Astrocyte of the cerebellum (primary cell): ENCODE results near the gene RGS16.

ENCODE experiments used
- DNase-seq: peaks from one replicate; pipeline ENCODE4 v3.0.0-alpha.2; 2011; ENCODE audit warnings: low read depth
- H3K4me3 ChIP-seq: 2 replicates; pipeline ENCODE4 v1.5.1; 2011; ENCODE audit warnings: mild to moderate bottlenecking, low read depth, low read length, moderate library complexity
- CTCF ChIP-seq: IDR thresholded peaks from 2 replicates; pipeline ENCODE4 v1.5.1; 2012; ENCODE audit warnings: low read length, low read depth, moderate library complexity, mild to moderate bottlenecking; ENCODE audit errors: missing control alignments
- in situ Hi-C: cut with HindIII; loops from 2 replicates; pipeline ENCODE4 v1.10.0; 2017; ENCODE audit warnings: low sequenced_read_pairs

RGS16 gene

GRCh38 chr1:182574156-182574555 is 30.0 kb downstream of the RGS16 start:
- no peak overlapping the region for H3K4me3 ChIP-seq
- in situ Hi-C loops: no loop called here
- DNase-seq: no peak
- no peak for TF ChIP-seq CTCF

- DNase-seq: no peak
- in situ Hi-C loops: no loop called here
- no peak for TF ChIP-seq CTCF
- H3K4me3 ChIP-seq: no peak overlapping the region
Observed at GRCh38 chr1:182570611-182570970, 33.6 kb downstream of the RGS16 start.

- no peak for TF ChIP-seq CTCF
- in situ Hi-C loops: no loop called here
- no peak overlapping the region for H3K4me3 ChIP-seq
- no peak for DNase-seq
Observed at GRCh38 chr1:182569939-182570610, 34.1 kb downstream of the RGS16 start.

- in situ Hi-C loops: no loop called here
- no peak for TF ChIP-seq CTCF
- DNase-seq: no peak
- no peak overlapping the region for H3K4me3 ChIP-seq
Observed at GRCh38 chr1:182568647-182569284, 35.4 kb downstream of the RGS16 start.

- TF ChIP-seq CTCF: no peak
- in situ Hi-C loops: no loop called here
- H3K4me3 ChIP-seq: no peak overlapping the region
- DNase-seq: no peak
Observed at GRCh38 chr1:182567629-182568028, 36.6 kb downstream of the RGS16 start.

- no peak overlapping the region for H3K4me3 ChIP-seq
- no peak for TF ChIP-seq CTCF
- in situ Hi-C loops: no loop called here
- DNase-seq: no peak
Observed at GRCh38 chr1:182565537-182565936, 38.7 kb downstream of the RGS16 start.
